GM23248 (cell line): ENCODE measurements around the gene DCLK2.

Experiments
- EZH2 ChIP-seq: fragments of 200-600 bp; sonication (generic); IDR thresholded peaks from 2 replicates; pipeline ENCODE4 v1.6.1; 2018; ENCODE audit warnings: antibody characterized with exemption, mild to moderate bottlenecking; ENCODE audit not compliant: insufficient read depth, poor library complexity, severe bottlenecking
- EZH2phosphoT487 ChIP-seq: fragments of 200-600 bp; sonication (generic); IDR thresholded peaks from 2 replicates; pipeline ENCODE4 v1.6.1; 2018; ENCODE audit warnings: antibody characterized with exemption, moderate library complexity, mild to moderate bottlenecking, low read depth; ENCODE audit not compliant: insufficient read depth

DNA sequence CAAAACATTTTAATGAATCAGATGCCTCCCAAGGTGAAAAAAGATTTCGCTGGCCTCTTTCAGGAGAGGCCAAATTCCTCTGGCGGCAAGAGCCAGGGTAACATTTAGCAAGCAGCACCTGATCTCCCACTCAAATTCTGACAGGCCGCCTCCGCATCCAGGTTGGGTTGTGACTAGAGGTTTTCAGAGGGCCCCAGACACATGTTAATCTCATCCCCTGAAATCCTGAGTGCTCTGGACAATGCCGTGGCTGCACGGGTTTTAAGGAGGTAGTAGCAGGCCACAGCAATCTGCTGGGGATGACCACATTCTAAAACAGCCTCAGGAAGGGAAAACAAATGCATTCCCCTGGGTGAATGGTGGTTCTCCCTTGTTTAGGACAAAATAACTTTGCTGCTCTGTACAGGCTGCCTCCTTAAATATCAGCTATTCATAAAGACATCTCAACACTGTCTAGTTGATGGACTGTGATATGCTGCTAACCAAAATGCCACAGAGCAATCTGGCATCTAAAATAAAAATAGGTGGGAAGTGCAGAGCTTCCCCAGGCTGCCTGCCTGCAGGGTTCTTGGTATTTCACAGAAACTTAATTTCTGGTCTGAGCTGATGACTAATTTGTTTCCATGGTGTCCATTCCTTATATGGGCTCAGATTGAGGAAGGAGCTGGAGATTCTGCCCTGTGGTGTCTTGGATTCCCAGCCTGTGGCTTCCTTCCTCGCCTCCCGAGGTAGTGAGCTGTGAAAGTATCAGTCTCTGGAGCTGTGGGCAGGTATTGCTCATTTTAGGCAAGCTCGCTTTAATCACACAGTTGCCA, 202.0 kb downstream of the DCLK2 start:
- no peak for TF ChIP-seq EZH2phosphoT487
- TF ChIP-seq EZH2 = no peak
